HS-5 (cell line): Measurements from ENCODE around the gene RHPN2.

Experiments used
- DNase-seq: peaks from one replicate; pipeline ENCODE4 v3.0.0-alpha.2; 2012; ENCODE audit warnings: low read depth

Gene RHPN2

GRCh38 chr19:33064792-33065550 is at the start of gene RHPN2:
Gene RHPN2 (minus strand): TSS chr19:33064888. CDS start chr19:33064852, 36 bp downstream.
- DNase-seq, result no peak

GRCh38 chr19:33114312-33114711 is 49.6 kb upstream of the RHPN2 start:
- no peak for DNase-seq

GRCh38 chr19:33111587-33111986 is 46.9 kb upstream of the RHPN2 start:
- DNase-seq, result no peak

- peak; percentile 53 for DNase-seq
Measured at GRCh38 chr19:33110137-33110910, 45.6 kb upstream of the RHPN2 start.

- DNase-seq, result no peak
Measured at GRCh38 chr19:33108161-33108560, 43.5 kb upstream of the RHPN2 start.

GRCh38 chr19:33102893-33103292 is 38.2 kb upstream of the RHPN2 start:
- no peak for DNase-seq

- DNase-seq, result no peak
Measured at GRCh38 chr19:33100894-33101644, 36.4 kb upstream of the RHPN2 start.

- DNase-seq, result no peak
Measured at GRCh38 chr19:33098055-33098534, 33.4 kb upstream of the RHPN2 start.

- no peak for DNase-seq
Measured at GRCh38 chr19:33096005-33096404, 31.3 kb upstream of the RHPN2 start.

GRCh38 chr19:33094436-33095067 is 29.9 kb upstream of the RHPN2 start:
- no peak for DNase-seq

GRCh38 chr19:33093420-33094210 is 28.9 kb upstream of the RHPN2 start:
- no peak for DNase-seq

- DNase-seq, result no peak
Measured at GRCh38 chr19:33090179-33090578, 25.5 kb upstream of the RHPN2 start.

- DNase-seq, result no peak
Measured at GRCh38 chr19:33089010-33089409, 24.3 kb upstream of the RHPN2 start.

GRCh38 chr19:33086955-33087354 is 22.3 kb upstream of the RHPN2 start:
- no peak for DNase-seq

- no peak for DNase-seq
Measured at GRCh38 chr19:33085570-33086128, 21.0 kb upstream of the RHPN2 start.

GRCh38 chr19:33080761-33081681 is 16.3 kb upstream of the RHPN2 start, which contains the start of gene GPATCH1:
Gene GPATCH1 (plus strand): TSS chr19:33081181. CDS start chr19:33081194, 13 bp downstream.
- peak; percentile 47 for DNase-seq

- no peak for DNase-seq
Measured at GRCh38 chr19:33075519-33075918, 10.8 kb upstream of the RHPN2 start.

- DNase-seq, result no peak
Measured at GRCh38 chr19:33071887-33072286, 7.2 kb upstream of the RHPN2 start.

- no peak for DNase-seq
Measured at GRCh38 chr19:33067121-33067520, 2.4 kb upstream of the RHPN2 start.

GRCh38 chr19:33066543-33066942 is 1.9 kb upstream of the RHPN2 start:
- DNase-seq, result no peak
